AG08396 (cell line): ENCODE data around the gene CNNM1.
A peak's percentile ranks its signal among the peaks of the same experiment; 100 is the strongest.

Source experiments
- DNase-seq: peaks from one replicate; pipeline ENCODE4 v3.0.0; 2012; ENCODE audit warnings: low spot score, mixed read lengths

Gene CNNM1

GRCh38 chr10:99329304-99329553 is at the start of gene CNNM1:
TSS of gene CNNM1 (plus strand) at chr10:99329356. CDS start at chr10:99329388, 32 bp downstream.
- peak; percentile 42 for DNase-seq

GRCh38 chr10:99279626-99280111 is 49.5 kb upstream of the CNNM1 start:
- no peak for DNase-seq

DNA sequence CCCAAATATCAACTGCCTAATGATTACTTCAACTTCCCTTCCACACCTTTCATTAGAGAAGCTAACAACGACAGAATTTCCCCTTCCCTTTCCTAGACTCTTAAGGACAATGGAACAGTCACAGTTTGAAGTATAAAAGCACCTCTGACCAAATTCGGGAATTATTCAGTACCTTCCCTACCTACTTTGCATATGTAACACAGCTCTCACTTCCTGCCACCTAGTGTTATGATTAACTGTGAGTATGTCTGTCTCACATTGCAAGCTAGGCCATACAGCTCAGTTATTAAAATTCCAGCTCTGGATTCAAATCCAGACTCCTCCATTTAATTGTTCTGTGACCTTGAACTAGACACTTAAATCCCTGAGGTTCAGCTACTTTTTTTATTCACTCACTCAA is 48.7 kb upstream of the CNNM1 start:
- DNase-seq, result no peak

- DNase-seq, result no peak
These were observed 43.3 kb upstream of the CNNM1 start for GRCh38 chr10:99285881-99286280.

DNA sequence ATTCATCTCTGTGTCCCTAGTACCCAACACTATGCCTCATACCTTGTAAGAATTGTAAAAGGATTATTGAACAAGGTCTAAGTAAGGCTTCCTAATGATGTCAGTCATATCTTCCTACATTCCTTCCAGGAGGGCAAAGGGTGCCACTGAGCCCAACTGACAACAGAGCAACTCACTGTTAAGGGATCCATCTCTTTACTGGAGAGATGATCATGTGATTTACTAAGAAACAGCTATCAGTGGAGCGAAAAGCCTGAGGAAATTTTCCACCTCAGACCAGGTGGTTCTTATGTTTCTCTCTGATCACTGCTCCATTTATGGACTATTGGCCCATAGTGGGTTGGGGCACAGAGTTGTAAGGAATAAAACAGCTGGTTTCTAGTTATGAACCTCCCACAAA is 38.9 kb upstream of the CNNM1 start:
- DNase-seq, result no peak

- peak; percentile 55 for DNase-seq
These were observed 37.0 kb upstream of the CNNM1 start for GRCh38 chr10:99292159-99292558.

DNA sequence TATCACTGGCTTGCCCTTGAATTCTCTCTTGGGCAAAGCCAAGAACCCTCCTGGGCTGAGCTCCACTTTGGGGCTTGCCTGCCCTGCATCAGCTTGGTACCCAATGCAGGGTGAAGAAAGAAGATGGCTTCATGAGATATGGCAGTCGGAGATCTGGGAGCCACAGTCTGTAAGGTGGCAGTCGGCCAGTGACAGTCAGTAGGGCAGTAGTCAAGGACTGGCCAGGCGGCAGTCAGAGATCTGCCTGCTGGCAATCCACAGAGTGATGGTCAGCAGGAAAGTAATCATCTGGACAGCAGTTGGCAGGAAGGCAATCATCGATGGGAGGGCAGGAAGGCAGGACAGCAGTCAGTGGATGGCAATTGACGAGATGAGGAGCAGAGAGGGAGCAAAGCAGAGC is 32.6 kb upstream of the CNNM1 start:
- no peak for DNase-seq

DNA sequence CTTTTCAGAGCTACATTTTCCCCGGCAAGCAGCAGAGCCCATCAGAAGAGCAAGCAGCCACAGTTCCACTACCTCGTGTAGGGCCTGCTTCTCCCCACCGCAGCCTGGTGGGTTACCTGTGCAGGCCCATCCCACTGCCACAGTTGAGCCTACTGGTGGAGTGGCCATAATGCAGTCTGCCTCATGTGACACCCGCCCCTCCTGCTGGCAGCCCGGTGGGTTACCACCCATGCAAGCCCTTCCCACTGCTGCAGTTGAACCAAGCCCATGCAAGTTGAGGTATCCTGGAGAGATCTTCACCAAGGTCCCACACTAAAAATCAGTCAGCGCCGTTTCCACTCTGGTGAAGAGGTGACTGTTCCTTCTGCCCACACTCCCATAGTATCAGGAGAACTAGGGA is 32.1 kb upstream of the CNNM1 start:
- no peak for DNase-seq

DNA sequence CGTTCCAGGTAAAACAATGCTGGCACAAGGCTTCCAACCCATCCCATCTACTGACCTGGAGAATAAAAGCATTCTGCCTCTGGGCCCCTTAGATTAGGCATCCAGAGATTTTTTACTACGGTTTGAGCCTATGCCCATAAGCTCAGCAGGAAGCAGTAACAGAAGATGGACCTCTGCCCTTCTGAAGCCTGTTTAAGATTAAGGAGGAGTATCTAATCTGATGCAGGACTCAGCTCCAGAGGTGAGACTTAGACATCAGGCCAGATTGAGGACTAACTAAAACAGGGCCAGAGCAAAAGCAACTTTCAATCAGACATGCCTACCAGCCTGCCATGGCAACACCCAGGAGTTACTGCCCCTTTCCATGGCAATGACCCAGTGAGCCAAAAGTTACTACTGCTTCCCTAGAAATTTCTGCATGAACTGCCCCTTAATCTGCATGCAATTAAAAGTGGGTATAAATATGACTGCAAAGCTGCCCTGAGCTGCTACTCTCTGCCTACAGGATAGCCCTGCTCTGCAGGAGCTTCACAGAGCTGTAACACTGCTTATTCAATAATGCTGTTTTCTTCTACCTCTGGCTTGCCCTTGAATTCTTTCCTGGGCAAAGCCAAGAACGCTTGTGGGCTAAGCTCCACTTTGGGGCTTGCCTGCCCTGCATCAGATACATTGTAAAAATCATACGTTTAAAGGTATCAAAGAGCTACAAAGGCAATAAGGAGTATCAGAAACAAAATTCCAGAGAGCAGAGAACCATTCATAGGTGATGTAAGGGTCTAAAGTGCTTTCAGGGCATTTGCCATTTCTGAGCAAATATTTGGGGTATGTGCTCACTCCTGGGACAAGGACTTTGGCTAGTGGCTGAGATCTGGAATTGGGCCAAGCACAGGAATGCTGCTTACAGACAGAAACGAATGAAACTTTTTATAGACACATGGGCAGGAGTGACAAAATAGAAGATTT is 25.0 kb upstream of the CNNM1 start:
- no peak for DNase-seq

GRCh38 chr10:99304862-99305229 is 24.3 kb upstream of the CNNM1 start:
- no peak for DNase-seq

DNA sequence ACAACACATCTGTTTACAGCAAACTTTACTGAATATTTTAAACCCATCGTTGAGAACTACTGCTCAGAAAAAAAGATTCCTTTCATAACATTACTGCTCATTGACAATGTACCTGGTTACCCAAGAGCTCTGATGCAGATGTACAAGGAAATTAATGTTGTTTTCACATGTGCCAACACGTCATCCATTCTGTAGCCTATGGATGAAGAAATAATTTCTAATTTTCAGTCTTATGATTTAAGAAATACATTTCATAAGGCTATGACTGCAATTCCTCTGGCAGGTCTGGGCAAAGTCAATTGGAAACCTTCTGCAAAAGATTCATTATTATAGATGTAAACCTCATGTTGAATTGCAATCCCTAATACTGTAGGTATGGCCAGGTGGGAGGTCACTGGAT is 16.7 kb upstream of the CNNM1 start:
- no peak for DNase-seq

GRCh38 chr10:99315853-99316252 is 13.3 kb upstream of the CNNM1 start:
- DNase-seq, result no peak

- no peak for DNase-seq
These were observed 12.8 kb upstream of the CNNM1 start for GRCh38 chr10:99316374-99316773.

DNA sequence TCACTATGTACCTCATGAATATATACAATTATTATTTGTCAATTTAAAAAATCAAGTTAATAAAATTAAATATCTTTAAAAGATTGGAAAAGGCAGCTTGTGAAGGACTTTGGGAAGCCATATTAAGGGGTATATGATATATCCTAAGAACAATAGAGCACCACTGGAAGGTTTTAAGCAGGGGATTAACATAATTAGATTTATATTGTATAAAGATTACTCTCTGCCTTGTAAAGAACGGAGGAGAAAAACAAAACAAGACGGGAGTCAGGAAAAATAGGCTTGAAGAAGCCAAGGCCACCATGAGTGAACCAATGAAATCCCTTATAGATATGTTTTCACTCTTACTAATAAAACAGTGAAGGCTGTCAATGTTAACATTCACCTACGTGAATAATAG is 11.1 kb upstream of the CNNM1 start:
- DNase-seq, result no peak

- DNase-seq, result no peak
These were observed 10.7 kb upstream of the CNNM1 start for GRCh38 chr10:99318475-99318874.

- DNase-seq, result no peak
These were observed 3.9 kb upstream of the CNNM1 start for GRCh38 chr10:99325281-99325680.

- DNase-seq, result no peak
These were observed 2.3 kb upstream of the CNNM1 start for GRCh38 chr10:99326871-99327270.

DNA sequence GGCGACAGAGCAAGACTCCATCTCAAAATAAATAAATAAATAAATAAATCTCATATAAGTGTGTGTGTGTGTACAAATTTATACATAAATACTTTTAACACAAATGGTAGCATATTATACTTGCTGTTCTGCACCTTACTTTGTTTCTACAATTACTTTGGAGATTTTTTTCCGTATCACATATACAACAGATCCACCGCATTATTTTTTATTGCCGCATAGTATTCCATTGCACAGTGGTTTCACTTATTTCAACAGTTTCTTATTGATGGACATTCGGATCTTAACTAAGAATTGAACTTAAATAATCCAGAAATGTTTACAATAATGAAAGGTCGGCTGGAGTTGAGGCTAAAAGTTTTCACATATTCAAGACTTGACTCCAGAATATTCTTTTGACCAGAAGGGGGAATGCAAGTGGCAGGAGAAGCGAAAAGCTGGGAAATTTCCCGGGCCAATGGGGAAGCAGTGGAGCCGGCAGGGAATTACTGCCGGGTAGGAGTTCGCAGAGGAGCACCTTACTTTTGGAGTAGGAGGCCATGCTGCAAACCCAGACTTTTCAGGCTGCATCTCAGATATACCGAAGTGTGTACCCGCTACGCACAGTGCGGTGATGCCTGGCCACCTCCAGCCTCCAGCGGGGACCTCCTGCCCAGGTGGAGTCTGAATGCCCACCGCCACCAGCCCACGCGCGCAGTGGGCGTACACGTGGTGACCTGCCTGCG is 415 bp upstream of the CNNM1 start:
- DNase-seq, result peak; percentile 22

GRCh38 chr10:99329554-99330346 is 594 bp downstream of the CNNM1 start:
- peak; percentile 42 for DNase-seq

- DNase-seq, result no peak
These were observed 1.3 kb downstream of the CNNM1 start for GRCh38 chr10:99330347-99330924.

GRCh38 chr10:99331207-99331803 is 2.1 kb downstream of the CNNM1 start:
- no peak for DNase-seq

- DNase-seq, result no peak
These were observed 8.2 kb downstream of the CNNM1 start for GRCh38 chr10:99337311-99337811.
